Liver (tissue), 9 donors: ENCODE data around the gene HUNK. TPM values are rescaled to one million over a fixed set of nuclear protein-coding genes. Genes with fewer than 3 reads are reported as not detected.

Source experiments
- DNase-seq: peaks from one replicate; pipeline ENCODE4 v3.0.0-alpha.2; 2017; ENCODE audit warnings: low spot score
- H3K27ac ChIP-seq, 2 donors: one replicate each; pipeline ENCODE4 v1.7.0; 2013; ENCODE audit warnings: inconsistent platforms in 2 of 2, low read length in 2 of 2, control low read depth in 1 of 2, low read depth in 1 of 2, mild to moderate bottlenecking in 1 of 2
- H3K27me3 ChIP-seq, 4 donors: one replicate each; pipeline versions ENCODE4 v1.6.1 to v1.7.0; 2013; ENCODE audit warnings: low read length in 3 of 4, inconsistent platforms in 1 of 4, mild to moderate bottlenecking in 1 of 4, moderate library complexity in 1 of 4; ENCODE audit not compliant: control insufficient read depth in 4 of 4, insufficient read depth in 4 of 4
- H3K36me3 ChIP-seq, 4 donors: one replicate each; pipeline versions ENCODE4 v1.6.1 to v1.7.0; 2013; ENCODE audit warnings: low read length in 3 of 4, mild to moderate bottlenecking in 3 of 4, low read depth in 1 of 4, moderate library complexity in 1 of 4; ENCODE audit not compliant: control insufficient read depth in 4 of 4, insufficient read depth in 3 of 4
- H3K4me1 ChIP-seq, 4 donors: one replicate each; pipeline versions ENCODE4 v1.6.1 to v1.7.0; 2013; ENCODE audit warnings: low read length in 3 of 4, mild to moderate bottlenecking in 3 of 4, moderate library complexity in 1 of 4; ENCODE audit not compliant: control insufficient read depth in 4 of 4, insufficient read depth in 4 of 4
- H3K4me3 ChIP-seq, 3 donors: one replicate each; pipeline versions ENCODE4 v1.6.1 to v1.7.0; 2013; ENCODE audit warnings: low read length in 3 of 3, control low read depth in 1 of 3, low read depth in 1 of 3, mild to moderate bottlenecking in 1 of 3
- H3K9ac ChIP-seq, 2 donors: one replicate each; pipeline ENCODE4 v1.7.0; 2013; ENCODE audit warnings: low read length in 2 of 2, mild to moderate bottlenecking in 2 of 2, moderate library complexity in 2 of 2, control low read depth in 1 of 2, low read depth in 1 of 2
- H3K9me3 ChIP-seq, 4 donors: one replicate each; pipeline versions ENCODE4 v1.6.1 to v1.7.0; 2013; ENCODE audit warnings: low read length in 3 of 4; ENCODE audit not compliant: control insufficient read depth in 4 of 4
- ATF3 ChIP-seq: IDR thresholded peaks from 2 replicates; pipeline ENCODE4 v1.6.1; 2016; ENCODE audit warnings: antibody characterized with exemption
- EGR1 ChIP-seq, 2 donors: IDR thresholded peaks; 2 replicates each; pipeline ENCODE4 v1.6.1; 2016 to 2018; ENCODE audit warnings: antibody characterized with exemption in 2 of 2, low read depth in 2 of 2
- FOXA2 ChIP-seq: IDR thresholded peaks from 2 replicates; pipeline ENCODE4 v1.6.1; 2016; ENCODE audit warnings: antibody characterized with exemption
- GABPA ChIP-seq, 2 donors: IDR thresholded peaks in 1 of 2; conservative IDR thresholded peaks in 1 of 2; 2 replicates each; pipeline ENCODE4 v1.6.1; 2016; ENCODE audit warnings: antibody characterized with exemption in 2 of 2, mild to moderate bottlenecking in 1 of 2, moderate library complexity in 1 of 2
- HNF4A ChIP-seq, 2 donors: conservative IDR thresholded peaks; 2 replicates each; pipeline ENCODE4 v1.6.1; 2016; ENCODE audit warnings: antibody characterized with exemption in 2 of 2, mild to moderate bottlenecking in 2 of 2
- HNF4G ChIP-seq: IDR thresholded peaks from 2 replicates; pipeline ENCODE4 v1.6.1; 2016; ENCODE audit warnings: antibody characterized with exemption
- JUND ChIP-seq, 2 donors: IDR thresholded peaks; 2 replicates each; pipeline ENCODE4 v1.6.1; 2016; ENCODE audit warnings: antibody characterized with exemption in 2 of 2
- MAX ChIP-seq: IDR thresholded peaks from 2 replicates; pipeline ENCODE4 v1.6.1; 2016; ENCODE audit warnings: antibody characterized with exemption
- RAD21 ChIP-seq, 2 donors: IDR thresholded peaks; 2 replicates each; pipeline ENCODE4 v1.6.1; 2016; ENCODE audit warnings: antibody characterized with exemption in 2 of 2, mild to moderate bottlenecking in 2 of 2
- RXRA ChIP-seq, 2 donors: IDR thresholded peaks; 2 replicates each; pipeline ENCODE4 v1.6.1; 2017 to 2018; ENCODE audit warnings: antibody characterized with exemption in 2 of 2, mild to moderate bottlenecking in 1 of 2
- SP1 ChIP-seq: IDR thresholded peaks from 2 replicates; pipeline ENCODE4 v1.6.1; 2018; ENCODE audit warnings: antibody characterized with exemption, mild to moderate bottlenecking
- TAF1 ChIP-seq: conservative IDR thresholded peaks from 2 replicates; pipeline ENCODE4 v1.6.1; 2016; ENCODE audit warnings: antibody characterized with exemption, mild to moderate bottlenecking
- YY1 ChIP-seq: IDR thresholded peaks from 2 replicates; pipeline ENCODE4 v1.6.1; 2016; ENCODE audit warnings: antibody characterized with exemption, mild to moderate bottlenecking
- WGBS: extraction: QIAGEN DNeasy Blood & Tissue Kit; methylation state at CpG from one replicate; pipeline ENCODE4 v1.1.7; 2013; 5-methylcytosine and 5-hydroxymethylcytosine counted together
- polyA plus RNA-seq, 2 donors: library from polyadenylated mRNA; stranded (reverse) in 1 of 2; unstranded in 1 of 2; fragments of 200-250 nt in 1 of 2; fragments of >200 nt in 1 of 2; fragmentation: Nextera tagmentation in 1 of 2; extraction: Ambion mirVana in 1 of 2; gene quantifications; one replicate each; pipeline versions ENCODE4 v1.2.1 to v1.2.3, GENCODE V29; 2013 to 2015
- total RNA-seq, 2 donors: library from RNA; depleted of rRNA; stranded (reverse); fragments of >200 nt; gene quantifications; one replicate each; pipeline ENCODE4 v1.2.3, GENCODE V29; 2014
- TF ChIP-seq, protein P1 (sequence below): IDR thresholded peaks from 2 replicates; pipeline ENCODE4 v1.6.1; 2016; ENCODE audit warnings: antibody characterized with exemption
- donor health status: healthy.
- donor health status: healthy.
- donor health status: healthy.
- donor health status: healthy.
- donor health status: healthy.

The HUNK gene
- total and polyA plus RNA-seq, 4 donors = 0.11 to 0.92 (median 0.30) TPM

GRCh38 chr21:31894457-31894856 lies 21.6 kb downstream of the HUNK start:
- DNase-seq = no peak
- Histone ChIP-seq H3K9me3 (no peaks in the 10 kb centered on the region), H3K9ac (no peak overlapping the region), H3K27ac (no peak overlapping the region), H3K4me1 (no peaks in the 10 kb centered on the region), H3K27me3 (no peaks in the 10 kb centered on the region), H3K36me3 (no peaks in the 10 kb centered on the region), H3K4me3 (no peak overlapping the region)
- TF ChIP-seq, protein P1, sequence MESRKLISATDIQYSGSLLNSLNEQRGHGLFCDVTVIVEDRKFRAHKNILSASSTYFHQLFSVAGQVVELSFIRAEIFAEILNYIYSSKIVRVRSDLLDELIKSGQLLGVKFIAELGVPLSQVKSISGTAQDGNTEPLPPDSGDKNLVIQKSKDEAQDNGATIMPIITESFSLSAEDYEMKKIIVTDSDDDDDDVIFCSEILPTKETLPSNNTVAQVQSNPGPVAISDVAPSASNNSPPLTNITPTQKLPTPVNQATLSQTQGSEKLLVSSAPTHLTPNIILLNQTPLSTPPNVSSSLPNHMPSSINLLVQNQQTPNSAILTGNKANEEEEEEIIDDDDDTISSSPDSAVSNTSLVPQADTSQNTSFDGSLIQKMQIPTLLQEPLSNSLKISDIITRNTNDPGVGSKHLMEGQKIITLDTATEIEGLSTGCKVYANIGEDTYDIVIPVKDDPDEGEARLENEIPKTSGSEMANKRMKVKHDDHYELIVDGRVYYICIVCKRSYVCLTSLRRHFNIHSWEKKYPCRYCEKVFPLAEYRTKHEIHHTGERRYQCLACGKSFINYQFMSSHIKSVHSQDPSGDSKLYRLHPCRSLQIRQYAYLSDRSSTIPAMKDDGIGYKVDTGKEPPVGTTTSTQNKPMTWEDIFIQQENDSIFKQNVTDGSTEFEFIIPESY = no peak
- TF ChIP-seq EGR1 (IDR thresholded peaks at IDR 0.05; ENCODE audit: low read depth in 2 of 2) (no peak), ATF3 (no peak), TAF1 (no peak), HNF4A (conservative IDR thresholded peaks at IDR 0.05) (no peak), JUND (IDR thresholded peaks at IDR 0.05) (no peak), FOXA2 (no peak), RXRA (IDR thresholded peaks at IDR 0.05) (no peak), SP1 (no peak)
- WGBS = 79% methylated on average over 2 of the region's 2 CpGs

DNA sequence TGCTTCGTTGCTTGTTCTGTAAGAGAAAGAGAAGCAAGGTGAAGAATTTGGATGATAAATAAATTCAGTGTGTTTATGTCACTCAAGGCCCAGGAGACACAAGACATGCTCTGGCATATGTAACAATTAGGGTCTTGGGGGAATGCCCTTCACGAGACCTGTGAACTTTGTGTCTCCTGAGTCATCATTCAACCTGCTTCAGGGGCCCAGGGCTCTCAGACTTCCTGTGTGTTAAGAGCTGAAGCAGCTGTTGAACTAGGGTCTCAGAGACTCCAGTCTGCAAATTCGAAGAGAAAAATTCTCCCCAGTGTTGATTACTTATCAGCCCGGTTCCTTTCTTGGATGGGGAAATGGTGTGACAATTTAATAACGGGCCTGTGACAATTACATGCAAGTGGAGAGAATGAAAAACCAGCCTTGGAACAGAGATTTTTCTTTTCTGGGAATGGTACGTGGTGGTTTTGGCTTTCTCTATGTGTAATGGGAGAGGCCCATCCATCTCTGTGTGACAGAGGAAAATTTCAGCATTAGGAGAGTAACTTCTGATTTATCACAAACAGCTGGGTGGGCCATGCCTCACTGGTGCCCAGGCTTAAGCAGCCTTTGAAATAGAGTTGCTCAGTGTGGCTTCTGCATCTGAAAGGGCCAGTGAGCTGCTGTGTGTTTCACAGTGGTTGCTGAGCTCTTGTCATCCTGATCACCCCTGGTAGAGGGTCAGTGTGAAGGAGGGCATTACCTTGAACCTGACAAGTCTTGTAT lies 22.4 kb downstream of the HUNK start:
- Histone ChIP-seq H3K4me3 (no peak overlapping the region), H3K27ac (no peak overlapping the region), H3K4me1 (peaks cover 0 to 4% (median 3%) of the 10 kb centered on the region in 4 donors), H3K27me3 (no peaks in the 10 kb centered on the region), H3K9me3 (no peaks in the 10 kb centered on the region), H3K36me3 (no peaks in the 10 kb centered on the region), H3K9ac (no peak overlapping the region)
- DNase-seq = no peak
- TF ChIP-seq, protein P1 = no peak
- no peak for TF ChIP-seq SP1
- no peak for TF ChIP-seq MAX
- TF ChIP-seq ATF3 = no peak
- no peak for TF ChIP-seq GABPA (IDR thresholded peaks at IDR 0.05 in 1 of 2, conservative IDR thresholded peaks at IDR 0.05 in 1 of 2)
- TF ChIP-seq RAD21 (IDR thresholded peaks at IDR 0.05) = no peak
- TF ChIP-seq HNF4G = no peak
- no peak for TF ChIP-seq HNF4A (conservative IDR thresholded peaks at IDR 0.05)
- TF ChIP-seq RXRA (IDR thresholded peaks at IDR 0.05) = no peak
- no peak for TF ChIP-seq YY1
- no peak for TF ChIP-seq FOXA2
- 80% methylated on average over 6 of the region's 6 CpGs for WGBS
